Ovary (tissue), 3 donors: ENCODE results near the gene KRT4.

Experiments used
- CTCF ChIP-seq, 3 donors: fragments of 450-650 bp in 2 of 3; fragments of 200-600 bp in 1 of 3; IDR thresholded peaks; one replicate each; pipeline versions ENCODE4 v1.5.1 to v1.8.0; 2016 to 2022; ENCODE audit warnings: antibody characterized with exemption in 3 of 3, mild to moderate bottlenecking in 1 of 3
- EP300 ChIP-seq: sonication (generic); formaldehyde crosslinking; IDR thresholded peaks from one replicate; pipeline ENCODE4 v1.6.1; 2017; ENCODE audit warnings: antibody characterized with exemption
- POLR2A ChIP-seq: fragments of 450-650 bp; IDR thresholded peaks from one replicate; pipeline ENCODE4 v1.6.1; 2017; ENCODE audit warnings: antibody characterized with exemption, mild to moderate bottlenecking, moderate library complexity
- donor health status: DM: no; HTN: no; CAD: no.

DNA sequence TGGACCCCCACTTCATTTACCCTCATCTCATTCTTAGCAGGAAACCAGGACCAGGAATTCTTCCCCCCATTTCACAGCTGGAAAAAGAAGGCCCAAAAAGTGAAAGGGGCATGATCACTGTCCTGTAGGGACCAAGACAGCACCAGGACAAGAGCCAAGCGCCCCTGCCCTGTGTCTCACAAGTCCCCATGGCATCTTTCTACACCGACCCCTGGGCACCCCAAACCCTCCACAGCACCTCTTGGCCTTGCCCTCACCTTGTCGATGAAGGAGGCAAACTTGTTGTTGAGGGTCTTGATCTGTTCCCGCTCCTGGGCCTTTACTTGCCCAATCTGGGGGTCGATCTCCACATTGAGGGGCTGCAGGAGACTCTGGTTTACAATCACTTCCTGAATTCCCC lies 37.5 kb downstream of the KRT4 start:
- TF ChIP-seq CTCF (IDR thresholded peaks at IDR 0.05) = no peak
- no peak for TF ChIP-seq POLR2A
- no peak for TF ChIP-seq EP300
